B cell (primary cell): ENCODE results near the gene MAMDC4.

Experiments used
- CTCF ChIP-seq: fragments of 200-600 bp; IDR thresholded peaks from one replicate; pipeline ENCODE4 v1.8.0; 2022; ENCODE audit warnings: antibody characterized with exemption, mild to moderate bottlenecking
- EZH2 ChIP-seq: IDR thresholded peaks from 2 replicates; pipeline ENCODE4 v1.6.1; 2012; ENCODE audit warnings: borderline replicate concordance, low read depth, mild to moderate bottlenecking, moderate library complexity, low read length; ENCODE audit not compliant: insufficient read depth, poor library complexity, severe bottlenecking

GRCh38 chr9:136835162-136835931 is 16.8 kb upstream of the MAMDC4 start:
- TF ChIP-seq EZH2 (no peak), CTCF (no peak)
